Measurements from ENCODE around the gene NCAM2.
"Not testable (repeated sequence)": the region's sequence is repeated elsewhere in the genome, so short reads cannot be mapped to it uniquely, and the experiment has no call there.

The NCAM2 gene

DNA sequence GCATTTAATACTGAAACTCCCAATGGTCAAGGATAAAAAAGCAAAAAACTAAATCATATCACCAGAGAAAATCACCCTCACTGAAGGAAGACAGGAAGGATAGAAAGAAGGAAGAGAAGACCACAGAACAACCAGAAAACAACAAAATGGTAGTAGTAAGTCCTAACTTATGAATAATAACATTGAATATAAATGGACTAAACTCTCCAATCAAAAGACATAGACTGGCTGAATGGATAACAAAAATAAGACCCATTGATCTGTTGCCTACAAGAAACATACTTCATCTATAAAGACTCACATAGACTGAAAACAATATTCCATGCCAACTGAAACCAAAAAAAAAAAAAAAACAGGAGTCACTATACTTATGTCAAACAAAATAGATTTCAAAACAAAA is 347.7 kb downstream of the NCAM2 start:
- DNase-seq = no peak

- DNase-seq = no peak
These were observed 368.1 kb downstream of the NCAM2 start for GRCh38 chr21:21366277-21366676.

- no peak for DNase-seq
These were observed 369.4 kb downstream of the NCAM2 start for GRCh38 chr21:21367583-21367982.

DNA sequence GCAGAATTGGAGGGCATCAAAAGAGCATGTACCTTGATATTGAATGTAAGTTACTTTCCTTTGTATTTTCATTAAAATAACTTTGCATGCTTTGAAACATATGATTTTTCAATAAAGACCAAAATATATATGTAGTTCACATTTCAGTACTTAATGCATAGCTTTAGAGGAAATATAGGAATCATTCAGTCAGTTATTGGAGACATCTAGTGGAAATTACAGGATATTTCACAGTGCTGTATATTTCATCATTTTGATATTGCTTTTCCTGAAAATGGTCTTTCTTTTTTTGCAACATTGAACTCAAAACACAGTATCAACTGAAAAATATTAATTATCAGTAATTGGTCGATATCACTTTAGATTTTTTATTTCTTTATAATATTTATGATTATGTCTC is 375.8 kb downstream of the NCAM2 start:
- DNase-seq = no peak

- no peak for DNase-seq
These were observed 384.9 kb downstream of the NCAM2 start for GRCh38 chr21:21383126-21383525.

GRCh38 chr21:21384977-21385376 is 386.8 kb downstream of the NCAM2 start:
- DNase-seq = no peak

DNA sequence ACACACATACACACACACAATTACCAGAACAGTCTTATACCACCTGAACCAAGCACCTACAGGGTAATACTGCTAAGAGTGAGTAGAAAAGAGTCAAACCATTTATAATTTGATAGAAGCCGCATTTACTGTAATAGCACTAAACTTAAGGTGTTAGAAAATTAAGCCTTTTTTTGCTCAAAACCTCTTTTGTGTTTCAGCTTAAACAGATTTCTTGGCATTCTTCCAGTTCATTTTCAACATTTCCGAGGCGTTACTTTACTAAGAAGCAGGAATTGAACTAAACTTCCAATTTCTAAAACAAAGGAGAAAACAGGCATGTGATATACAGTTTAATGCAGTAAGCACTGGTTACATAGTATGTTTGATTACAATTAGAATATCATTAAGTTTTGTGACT is 387.2 kb downstream of the NCAM2 start:
- no peak for DNase-seq

GRCh38 chr21:21387916-21388315 is 389.7 kb downstream of the NCAM2 start:
- no peak for DNase-seq

- no peak for DNase-seq
These were observed 395.9 kb downstream of the NCAM2 start for GRCh38 chr21:21394064-21394463.

GRCh38 chr21:21396424-21396823 is 398.2 kb downstream of the NCAM2 start:
- DNase-seq = no peak

GRCh38 chr21:21397464-21397863 is 399.3 kb downstream of the NCAM2 start:
- no peak for DNase-seq

- DNase-seq = no peak
These were observed 403.2 kb downstream of the NCAM2 start for GRCh38 chr21:21401444-21401843.

- DNase-seq = not testable (repeated sequence)
These were observed 404.0 kb downstream of the NCAM2 start for GRCh38 chr21:21402187-21402586.

DNA sequence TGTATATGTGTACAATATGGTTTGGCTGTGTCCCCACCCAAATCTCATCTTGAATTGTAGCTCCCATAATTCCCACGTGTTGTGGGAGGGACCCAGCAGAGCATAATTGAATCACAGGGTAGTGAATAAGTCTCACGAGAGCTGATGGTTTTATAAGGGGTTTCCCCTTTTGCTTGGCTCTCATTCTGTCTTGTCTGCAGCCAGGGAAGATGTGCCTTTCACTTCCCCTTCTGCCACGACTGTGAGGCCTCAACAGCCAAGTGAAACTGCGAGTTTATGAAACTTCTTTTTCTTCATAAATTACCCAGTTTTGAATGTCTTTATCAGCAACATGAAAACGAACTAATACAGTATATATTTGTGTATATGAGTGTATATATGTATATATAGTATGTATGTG is 406.1 kb downstream of the NCAM2 start:
- not testable (repeated sequence) for DNase-seq

- no peak for DNase-seq
These were observed 408.7 kb downstream of the NCAM2 start for GRCh38 chr21:21406921-21407320.

DNA sequence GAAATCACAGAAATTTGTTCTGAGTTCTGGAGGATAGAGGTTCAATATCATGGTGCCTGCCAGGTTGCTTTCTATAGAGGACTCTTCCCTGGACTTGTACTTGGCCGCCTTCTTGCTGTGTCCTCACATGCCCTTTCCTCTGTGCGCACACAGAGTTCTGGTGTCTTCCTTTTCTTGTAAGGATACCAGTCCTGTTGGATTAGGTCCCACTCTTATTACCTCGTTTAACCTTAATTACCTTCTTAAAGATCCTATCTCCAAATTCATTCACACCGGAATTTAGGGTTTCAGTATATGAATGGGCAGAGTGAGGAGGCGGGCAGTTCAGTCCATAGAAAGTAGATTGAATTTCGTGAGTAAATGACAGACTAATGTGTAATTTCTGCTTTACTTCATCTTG is 413.9 kb downstream of the NCAM2 start:
- DNase-seq = no peak

GRCh38 chr21:21415741-21416140 is 417.5 kb downstream of the NCAM2 start:
- no peak for DNase-seq

DNA sequence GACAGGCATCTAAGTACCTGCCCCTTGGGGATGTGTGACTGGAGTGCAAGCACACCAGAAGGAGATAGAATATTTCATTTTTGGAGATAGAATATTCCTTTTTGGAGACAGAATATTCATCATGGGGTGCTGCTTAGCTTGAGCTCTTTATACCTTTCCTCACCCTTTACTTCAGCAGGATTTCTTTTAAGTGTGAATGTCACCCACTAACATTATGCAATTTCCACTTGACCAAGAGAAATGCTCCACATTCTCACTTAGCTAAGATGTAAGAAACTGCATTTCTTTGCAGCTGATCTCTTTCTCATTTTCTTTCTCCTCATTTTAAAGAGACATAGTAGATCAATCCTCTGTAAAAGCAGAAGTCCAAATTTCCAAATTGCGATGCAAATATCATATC is 436.7 kb downstream of the NCAM2 start:
- DNase-seq = no peak

DNA sequence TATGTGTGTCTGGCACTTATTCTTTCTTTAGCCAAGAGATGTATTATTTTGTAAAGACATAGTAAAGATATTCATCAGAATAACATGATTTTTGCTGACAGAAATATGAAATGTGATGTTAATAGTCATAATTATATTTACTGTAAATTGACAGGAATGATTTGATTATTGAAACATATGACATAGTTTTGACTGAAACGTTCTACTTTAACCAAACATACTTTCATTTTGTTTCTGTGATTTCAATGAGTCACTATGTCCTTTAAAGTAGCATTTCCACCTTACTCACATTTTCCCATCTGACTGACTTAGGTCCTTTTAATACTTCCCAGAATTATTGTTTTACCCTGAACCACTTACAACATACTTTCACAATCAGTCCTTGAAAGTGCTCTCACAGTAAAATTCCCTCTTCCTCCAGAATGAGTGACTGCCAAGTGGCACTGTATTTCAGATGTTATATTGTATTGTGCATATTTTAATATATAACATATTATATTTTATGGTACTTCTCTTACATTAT is 437.9 kb downstream of the NCAM2 start:
- no peak for DNase-seq

- DNase-seq = no peak
These were observed 441.6 kb downstream of the NCAM2 start for GRCh38 chr21:21439761-21440160.

GRCh38 chr21:21457077-21457476 is 458.9 kb downstream of the NCAM2 start:
- no peak for DNase-seq

DNA sequence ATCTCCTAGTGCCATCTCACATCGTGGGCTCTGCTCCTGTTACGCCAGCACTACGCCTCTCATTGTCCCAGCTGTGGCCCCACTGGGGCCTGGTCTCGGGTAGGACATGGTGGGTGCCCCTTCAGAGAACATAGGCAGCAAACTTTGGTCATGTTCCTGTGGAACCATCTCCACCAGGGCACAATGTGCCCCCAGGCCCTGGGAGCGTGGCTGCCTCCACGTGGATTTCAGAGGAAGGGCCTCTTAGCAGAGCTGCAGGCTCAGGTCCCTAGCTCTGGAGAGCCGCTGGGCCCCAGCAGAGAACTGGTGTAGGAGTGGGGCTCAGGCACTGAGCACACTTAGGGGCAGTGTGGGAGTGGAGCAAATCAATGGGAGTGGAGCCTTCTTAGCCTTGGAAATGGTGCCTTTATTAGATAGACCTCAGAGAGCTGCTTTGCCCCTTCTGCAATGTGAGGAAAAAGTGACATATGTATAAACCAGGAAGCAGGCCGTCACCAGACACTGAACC is 460.0 kb downstream of the NCAM2 start:
- no peak for DNase-seq

GRCh38 chr21:21460979-21461378 is 462.8 kb downstream of the NCAM2 start:
- DNase-seq = no peak

DNA sequence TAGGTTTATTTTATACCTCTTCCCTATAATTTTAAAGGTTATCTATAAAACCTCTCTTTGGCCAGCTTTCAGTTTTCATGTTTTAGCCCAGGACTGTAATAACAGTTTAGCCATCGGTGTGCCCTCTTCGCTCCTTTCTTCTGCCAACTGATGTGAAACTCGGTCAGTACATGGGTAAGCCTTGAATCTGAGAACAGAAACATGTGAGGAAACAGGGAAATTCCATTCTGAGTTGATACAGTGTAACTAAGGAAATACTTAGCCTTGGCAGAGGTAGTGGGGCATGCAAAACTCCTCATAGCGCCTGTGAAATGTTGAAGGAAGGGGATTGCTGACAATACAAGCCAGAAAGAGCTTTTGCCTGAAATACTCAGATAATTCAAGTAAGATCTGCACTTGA is 465.2 kb downstream of the NCAM2 start:
- DNase-seq = no peak

- DNase-seq = no peak
These were observed 466.5 kb downstream of the NCAM2 start for GRCh38 chr21:21464684-21465083.

DNA sequence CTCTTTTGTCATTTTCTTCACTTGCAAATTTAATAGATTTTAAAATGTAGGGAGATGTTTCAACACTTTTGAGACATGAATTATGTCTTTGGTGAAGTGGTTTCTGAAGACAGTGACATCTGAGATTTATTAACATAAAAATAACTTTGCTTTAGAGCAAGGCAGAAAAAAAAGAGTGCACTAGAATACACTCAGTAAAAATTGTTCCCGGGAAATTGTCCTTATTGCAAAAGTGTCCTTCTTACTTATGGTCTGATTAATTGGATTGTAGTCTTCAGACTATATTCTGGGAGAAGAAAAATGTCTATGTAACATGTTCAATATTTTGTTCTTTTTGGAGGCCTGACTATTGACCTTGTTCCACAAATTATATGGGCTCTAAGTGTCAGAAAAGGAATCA is 468.5 kb downstream of the NCAM2 start:
- DNase-seq = no peak
